Subcutaneous adipose tissue (tissue), 4 donors: ENCODE data around the gene RNF144B. TPM values are rescaled to one million over a fixed set of nuclear protein-coding genes. Genes with fewer than 3 reads are reported as not detected.

ENCODE experiments used
- total RNA-seq, 4 donors: library from RNA; depleted of rRNA; stranded (reverse); fragments of >200 nt; gene quantifications; one replicate each; pipeline ENCODE4 v1.1.0, GENCODE V29; 2016
- TF ChIP-seq, protein P1 (sequence below): fragments of 450-650 bp; IDR thresholded peaks from one replicate; pipeline ENCODE4 v1.5.1; 2016; ENCODE audit warnings: low read depth, mild to moderate bottlenecking, control low read depth, antibody characterized with exemption, moderate library complexity

The RNF144B gene
- total RNA-seq, 4 donors from 2014 or later: 20.2 to 31.4 (median 23.8) TPM

DNA sequence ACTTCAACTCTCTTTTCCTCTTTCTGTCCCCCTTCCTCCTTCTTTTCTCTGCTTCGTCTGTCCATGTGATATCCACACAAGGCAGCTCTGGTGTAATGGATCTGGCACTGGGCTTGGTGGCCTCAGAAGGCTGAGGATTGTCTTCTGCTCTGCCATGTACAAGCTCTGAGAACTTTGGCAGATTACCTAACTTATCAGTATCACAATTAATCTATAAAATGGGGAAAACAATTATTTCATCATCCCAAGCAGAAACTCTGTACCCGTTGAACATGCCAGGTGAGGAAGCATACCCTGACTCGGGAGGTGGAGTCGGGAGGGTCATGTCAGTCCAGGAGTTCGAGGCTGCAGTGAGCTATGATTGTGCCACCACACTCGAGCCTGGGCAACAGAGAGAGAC, 10.6 kb downstream of the RNF144B start:
- TF ChIP-seq, protein P1, sequence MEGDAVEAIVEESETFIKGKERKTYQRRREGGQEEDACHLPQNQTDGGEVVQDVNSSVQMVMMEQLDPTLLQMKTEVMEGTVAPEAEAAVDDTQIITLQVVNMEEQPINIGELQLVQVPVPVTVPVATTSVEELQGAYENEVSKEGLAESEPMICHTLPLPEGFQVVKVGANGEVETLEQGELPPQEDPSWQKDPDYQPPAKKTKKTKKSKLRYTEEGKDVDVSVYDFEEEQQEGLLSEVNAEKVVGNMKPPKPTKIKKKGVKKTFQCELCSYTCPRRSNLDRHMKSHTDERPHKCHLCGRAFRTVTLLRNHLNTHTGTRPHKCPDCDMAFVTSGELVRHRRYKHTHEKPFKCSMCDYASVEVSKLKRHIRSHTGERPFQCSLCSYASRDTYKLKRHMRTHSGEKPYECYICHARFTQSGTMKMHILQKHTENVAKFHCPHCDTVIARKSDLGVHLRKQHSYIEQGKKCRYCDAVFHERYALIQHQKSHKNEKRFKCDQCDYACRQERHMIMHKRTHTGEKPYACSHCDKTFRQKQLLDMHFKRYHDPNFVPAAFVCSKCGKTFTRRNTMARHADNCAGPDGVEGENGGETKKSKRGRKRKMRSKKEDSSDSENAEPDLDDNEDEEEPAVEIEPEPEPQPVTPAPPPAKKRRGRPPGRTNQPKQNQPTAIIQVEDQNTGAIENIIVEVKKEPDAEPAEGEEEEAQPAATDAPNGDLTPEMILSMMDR: no peak

DNA sequence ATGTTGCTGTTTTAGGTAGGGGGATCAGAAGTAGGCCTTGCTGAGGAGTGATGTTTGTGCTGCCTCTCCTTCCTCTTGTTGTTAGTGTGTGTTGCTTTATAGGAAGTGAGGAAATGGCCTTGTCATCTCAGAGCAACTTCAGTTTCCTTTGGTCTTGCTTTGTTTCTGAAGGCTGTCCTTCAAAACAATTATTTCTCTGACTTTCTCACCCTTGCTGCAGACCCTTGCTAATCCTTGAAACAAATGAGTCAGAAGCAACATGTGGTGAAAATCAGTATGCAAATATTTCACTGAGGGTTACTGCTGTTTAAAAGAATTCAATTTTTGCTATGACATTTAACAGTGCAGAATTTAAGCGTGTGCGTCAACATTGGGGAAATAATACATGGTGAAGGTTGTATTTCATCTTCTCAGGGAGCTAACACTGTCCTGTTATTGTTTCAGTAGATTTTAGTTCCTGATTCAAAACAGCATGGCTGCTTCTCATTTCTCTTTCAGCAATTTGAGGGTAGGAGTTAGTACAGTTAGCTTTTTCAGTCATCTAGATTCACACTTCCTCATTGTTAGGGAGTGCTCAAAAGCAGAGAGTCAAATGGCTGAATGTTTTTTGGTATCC, 13.8 kb downstream of the RNF144B start:
- TF ChIP-seq, protein P1: no peak

DNA sequence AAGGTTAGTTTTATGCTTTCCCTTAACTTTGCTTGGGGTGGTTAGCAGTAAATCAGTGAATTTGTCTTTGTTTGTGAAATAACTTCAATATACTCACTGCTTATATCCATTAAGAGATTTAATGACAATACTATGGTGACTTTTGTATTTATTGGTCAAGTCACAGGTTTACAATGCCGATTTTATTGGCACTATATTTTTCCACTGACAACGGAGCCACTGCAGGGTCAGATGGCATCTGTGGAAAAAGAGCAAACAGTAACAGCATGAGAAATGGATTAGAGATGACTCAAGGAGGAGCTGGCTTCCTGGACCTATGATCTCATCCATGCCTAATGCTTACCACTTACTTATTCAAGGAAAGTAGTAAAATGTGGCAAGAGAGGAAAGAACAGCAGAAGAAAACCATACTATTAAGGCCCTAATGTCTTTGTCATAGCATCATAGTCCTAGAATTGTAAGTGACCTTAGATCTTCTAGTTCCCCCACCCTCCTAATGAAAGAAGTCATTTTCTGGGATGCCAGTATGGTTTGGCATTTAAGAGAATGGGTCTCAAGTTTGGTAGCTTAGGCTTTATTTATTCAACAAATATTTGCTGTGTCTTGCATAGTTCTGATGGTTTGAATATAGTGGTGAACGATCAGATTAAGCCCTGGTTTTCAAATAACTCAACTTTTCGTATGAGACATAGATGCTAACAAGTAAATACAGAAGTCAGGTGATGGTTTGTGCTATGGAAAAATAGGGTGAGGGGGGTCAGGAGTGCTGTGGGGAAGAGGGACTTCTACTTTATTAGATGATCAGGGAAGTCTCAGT, 18.5 kb downstream of the RNF144B start:
- TF ChIP-seq, protein P1: no peak

DNA sequence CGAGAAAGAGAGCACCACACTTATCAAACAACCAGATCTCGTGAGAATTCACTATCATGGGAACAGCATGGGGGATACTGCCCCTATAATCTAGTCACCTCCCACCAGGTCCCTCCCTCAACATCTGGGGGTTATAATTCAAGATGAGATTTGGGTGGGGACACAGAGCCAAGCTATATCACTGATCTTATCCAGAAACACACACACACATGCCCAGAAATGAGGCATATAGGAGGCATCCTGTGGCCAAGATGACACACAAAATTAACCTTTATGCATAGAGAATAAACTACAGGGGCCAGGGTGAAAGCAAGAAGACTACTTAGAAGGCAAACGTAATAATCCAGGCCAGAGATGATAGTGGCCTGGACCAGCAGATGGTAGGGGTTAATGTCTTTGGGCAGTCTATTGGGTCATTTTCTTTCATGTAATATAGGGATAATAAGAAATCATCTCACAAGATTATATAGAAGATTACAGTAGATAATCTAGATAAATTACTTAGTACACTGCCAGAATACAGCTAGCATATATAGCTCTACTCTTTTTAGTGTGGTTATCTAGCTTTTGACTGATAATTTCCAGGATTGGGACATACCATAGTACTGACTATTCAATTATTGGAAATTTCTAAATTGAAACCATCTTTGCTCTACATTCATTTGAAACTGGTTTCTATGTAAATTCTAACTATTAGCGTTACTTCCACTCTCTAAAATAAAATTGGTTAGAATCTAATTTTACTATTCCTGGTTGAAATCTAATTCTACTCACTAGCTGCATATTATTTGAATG, 20.0 kb downstream of the RNF144B start:
- TF ChIP-seq, protein P1: no peak

DNA sequence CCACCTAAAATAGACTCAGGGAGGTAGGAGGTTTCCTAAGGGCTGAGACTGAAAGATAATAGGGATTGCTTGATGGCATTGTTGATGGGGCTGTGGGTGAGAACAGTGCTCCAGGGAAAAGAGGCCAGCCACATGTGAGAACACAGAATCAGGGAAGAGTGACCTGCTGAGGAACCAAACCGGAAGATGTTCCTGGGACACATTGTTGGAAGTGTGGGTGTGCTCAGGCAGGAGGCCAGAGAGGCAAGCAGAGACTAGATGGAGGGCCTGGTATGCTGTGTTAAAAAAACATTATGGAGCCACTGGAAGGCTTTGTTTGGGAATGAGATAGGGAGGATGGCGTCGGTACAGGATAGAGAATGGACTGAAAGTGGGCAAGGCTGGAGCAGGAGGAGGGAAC, 23.3 kb downstream of the RNF144B start:
- TF ChIP-seq, protein P1: no peak

DNA sequence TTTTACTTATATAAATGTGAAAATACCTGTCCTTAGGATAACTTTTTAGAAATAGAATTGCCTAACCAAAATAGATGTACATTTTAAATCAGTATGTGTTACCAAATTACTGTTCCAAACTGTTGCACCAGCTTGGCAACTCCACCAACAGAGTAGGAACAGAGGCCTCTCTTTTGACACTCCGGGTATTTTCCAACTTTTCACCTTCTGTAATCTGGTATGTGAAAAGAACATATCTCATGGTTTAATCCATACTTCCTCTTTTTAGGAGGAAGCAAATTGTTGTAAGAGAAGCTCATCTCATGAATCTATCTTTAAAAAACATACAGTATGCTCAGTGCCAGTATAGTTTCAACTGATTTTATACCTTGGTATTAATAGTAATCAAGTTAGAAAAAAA, 24.9 kb downstream of the RNF144B start:
- TF ChIP-seq, protein P1: no peak

DNA sequence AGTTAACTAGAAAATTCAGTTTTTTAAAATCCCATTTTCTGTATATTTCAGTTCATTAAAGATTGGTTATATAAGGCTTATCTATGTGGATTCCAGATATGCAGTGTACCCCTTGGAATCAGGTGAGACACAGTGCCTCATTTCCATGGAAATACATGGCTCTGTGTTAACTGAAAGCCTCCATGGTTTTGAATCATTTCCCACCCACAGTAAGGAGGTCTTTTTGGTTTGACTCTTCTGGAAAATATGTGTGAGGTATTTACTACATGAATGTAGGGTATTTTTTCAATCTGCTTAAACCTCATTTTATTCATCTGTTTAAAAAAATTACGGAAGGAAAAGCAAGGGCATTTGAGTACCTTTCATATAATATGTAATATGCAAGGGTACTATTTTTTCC, 25.5 kb downstream of the RNF144B start:
- TF ChIP-seq, protein P1: no peak
